Stomach (tissue), 9 donors: ENCODE measurements around the gene CAMSAP2. TPM values are rescaled to one million over a fixed set of nuclear protein-coding genes. Genes with fewer than 3 reads are reported as not detected.
A peak's percentile ranks its signal among the peaks of the same experiment; 100 is the strongest.

Experiments used
- DNase-seq, 2 donors: peaks; one replicate each; pipeline versions ENCODE4 v3.0.0 to v3.0.0-alpha.2; 2013 to 2019
- H3K27ac ChIP-seq, 5 donors: fragments of 200-600 bp in 4 of 5; sonication (generic) in 4 of 5; one replicate each; pipeline ENCODE4 v1.5.1; 2013 to 2019; ENCODE audit warnings: mild to moderate bottlenecking in 1 of 5, moderate library complexity in 1 of 5
- H3K27me3 ChIP-seq, 3 donors: fragments of 200-600 bp; sonication (generic); one replicate each; pipeline ENCODE4 v1.5.1; 2017 to 2019; ENCODE audit warnings: mixed run types in 1 of 3
- H3K36me3 ChIP-seq, 4 donors: fragments of 200-600 bp; sonication (generic); 1 replicate in 3 of 4; 2 replicates in 1 of 4; pipeline ENCODE4 v1.5.1; 2016 to 2019
- H3K4me1 ChIP-seq, 4 donors: fragments of 200-600 bp; sonication (generic); one replicate each; pipeline ENCODE4 v1.5.1; 2016 to 2019
- H3K4me3 ChIP-seq, 4 donors: fragments of 200-600 bp; sonication (generic) in 3 of 4; one replicate each; pipeline ENCODE4 v1.5.1; 2016 to 2019; ENCODE audit warnings: mild to moderate bottlenecking in 1 of 4
- H3K9me3 ChIP-seq, 4 donors: fragments of 200-600 bp; sonication (generic); one replicate each; pipeline ENCODE4 v1.5.1; 2016 to 2019
- CTCF ChIP-seq, 7 experiments: fragments of 450-650 bp in 4 of 7; fragments of 200-600 bp in 3 of 7; sonication (generic) in 3 of 7; IDR thresholded peaks; one replicate each; pipeline ENCODE4 v1.5.1; 2016 to 2019; ENCODE audit warnings: antibody characterized with exemption in 7 of 7, control low read depth in 2 of 7, mild to moderate bottlenecking in 1 of 7
- EP300 ChIP-seq: sonication (generic); formaldehyde crosslinking; IDR thresholded peaks from one replicate; pipeline ENCODE4 v1.6.1; 2017; ENCODE audit warnings: antibody characterized with exemption
- POLR2A ChIP-seq, 4 donors: fragments of 450-650 bp; IDR thresholded peaks; one replicate each; pipeline ENCODE4 v1.6.1; 2016; ENCODE audit warnings: antibody characterized with exemption in 4 of 4, control low read depth in 2 of 4, mild to moderate bottlenecking in 1 of 4, moderate library complexity in 1 of 4
- POLR2AphosphoS5 ChIP-seq, 3 donors: sonication (generic); formaldehyde crosslinking; IDR thresholded peaks; one replicate each; pipeline ENCODE4 v1.6.1; 2016; ENCODE audit warnings: antibody characterized with exemption in 3 of 3
- WGBS, 5 donors: extraction: QIAGEN DNeasy Blood & Tissue Kit in 3 of 5; methylation state at CpG; one replicate each; pipeline versions ENCODE4 v1.1.5 to v1.1.7; 2013 to 2018; 5-methylcytosine and 5-hydroxymethylcytosine counted together
- intact Hi-C: fragments of 100-400 bp; cut with DNase I; formaldehyde crosslinking; loops from one replicate; pipeline ENCODE4 v1.15.1; 2023; ENCODE audit warnings: low total_unique reads
- polyA plus RNA-seq, 3 donors: library from polyadenylated mRNA; stranded (reverse); fragments of 200-250 nt; gene quantifications; one replicate each; pipeline ENCODE4 v1.2.3, GENCODE V29; 2013
- total RNA-seq, 5 donors: library from RNA; depleted of rRNA; stranded (reverse); fragments of >200 nt; gene quantifications; one replicate each; pipeline versions ENCODE4 v1.1.0 to v1.2.3, GENCODE V29; 2014 to 2016
- donor health status: healthy with polysubstance abuse.
- donor health status: Bipolar disorder and iron deficiency.
- donor health status: healthy.

Gene CAMSAP2
- total and polyA plus RNA-seq, 8 donors = 4.5 to 35.4 (median 7.5) TPM

DNA sequence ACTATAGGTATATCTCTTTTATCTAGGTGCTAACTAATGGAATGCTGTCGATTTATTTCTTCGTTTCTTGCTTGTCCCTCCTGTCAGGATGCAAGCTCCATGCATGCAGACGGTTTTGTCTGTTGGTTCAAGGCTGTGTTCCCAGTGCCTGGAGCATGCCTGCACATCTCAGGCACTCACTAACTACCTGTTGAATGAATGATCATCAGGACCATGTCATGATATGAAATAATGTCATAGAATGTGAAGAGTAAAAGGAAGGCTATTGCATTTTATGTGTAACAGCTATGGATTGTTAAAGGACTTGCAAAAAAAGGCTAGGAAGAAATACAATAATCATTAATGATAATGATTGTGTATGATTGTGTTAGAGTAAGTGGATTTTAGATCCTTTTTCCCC lies 138.3 kb downstream of the CAMSAP2 start:
- DNase-seq = no peak
- intact Hi-C loops = no loop called here
- H3K27me3 ChIP-seq = peaks cover 10 to 62% (median 24%) of the 10 kb centered on the region in 3 donors

GRCh38 chr1:200877839-200878551 lies 139.3 kb downstream of the CAMSAP2 start:
- WGBS, 5 donors = 65 to 76% (median 73%) methylated on average over 6 of the region's 6 CpGs
- Histone ChIP-seq H3K36me3 (no peaks in the 10 kb centered on the region), H3K27ac (no peak overlapping the region), H3K4me1 (peaks cover 9 to 12% (median 10%) of the 10 kb centered on the region in 4 donors), H3K27me3 (peaks cover 8 to 53% (median 14%) of the 10 kb centered on the region in 3 donors), H3K4me3 (no peak overlapping the region), H3K9me3 (no peaks in the 10 kb centered on the region)
- TF ChIP-seq POLR2A (IDR thresholded peaks at IDR 0.05) (no peak), EP300 (no peak), CTCF (IDR thresholded peaks at IDR 0.05) (no peak), POLR2AphosphoS5 (IDR thresholded peaks at IDR 0.05) (no peak)
- intact Hi-C loops = no loop called here
- no peak for DNase-seq

More for the DNA sequence above, 138.3 kb downstream of the CAMSAP2 start:
- no peak for TF ChIP-seq POLR2A (IDR thresholded peaks at IDR 0.05)
- TF ChIP-seq EP300 = no peak
- no peak for TF ChIP-seq POLR2AphosphoS5 (IDR thresholded peaks at IDR 0.05)
- TF ChIP-seq CTCF (IDR thresholded peaks at IDR 0.05) = no peak
- H3K4me1 ChIP-seq = peaks cover 12 to 16% (median 15%) of the 10 kb centered on the region in 4 donors
- 77 to 84% (median 81%) methylated on average over 3 of the region's 3 CpGs for WGBS, 5 donors
- no peaks in the 10 kb centered on the region for H3K36me3 ChIP-seq
- H3K9me3 ChIP-seq = no peaks in the 10 kb centered on the region
- H3K4me3 ChIP-seq = no peak overlapping the region
- no peak overlapping the region for H3K27ac ChIP-seq

DNA sequence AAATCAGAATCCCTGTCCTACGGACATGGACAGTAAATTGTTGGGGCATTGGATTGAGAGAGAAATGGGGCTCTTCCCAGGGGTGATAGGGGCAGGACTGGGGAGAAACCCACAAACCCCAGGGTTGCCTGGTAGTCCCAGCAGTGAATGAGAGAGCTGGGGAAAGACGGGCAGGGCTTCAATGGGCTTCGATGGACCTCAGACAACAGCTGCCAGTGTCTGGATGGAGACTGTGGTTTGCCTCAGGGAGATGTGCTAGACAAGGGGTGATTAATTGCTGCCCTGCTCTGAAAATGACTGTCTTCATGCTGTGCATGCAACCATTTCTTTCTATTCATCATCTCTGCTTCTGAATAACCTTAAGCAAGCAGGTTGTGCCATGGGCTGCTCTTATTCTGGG lies 141.5 kb downstream of the CAMSAP2 start:
- H3K27ac ChIP-seq = no peak overlapping the region
- TF ChIP-seq EP300 (no peak), POLR2AphosphoS5 (IDR thresholded peaks at IDR 0.05) (no peak), POLR2A (IDR thresholded peaks at IDR 0.05) (no peak), CTCF (IDR thresholded peaks at IDR 0.05) (no peak)
- peaks cover 0 to 30% (median 0%) of the 10 kb centered on the region in 3 donors for H3K27me3 ChIP-seq
- no peak for DNase-seq
- H3K36me3 ChIP-seq = no peaks in the 10 kb centered on the region
- intact Hi-C loops = no loop called here
- WGBS, 5 donors = 52 to 66% (median 60%) methylated on average over 3 of the region's 3 CpGs
- no peaks in the 10 kb centered on the region for H3K4me1 ChIP-seq
- no peak overlapping the region for H3K4me3 ChIP-seq
- H3K9me3 ChIP-seq = no peaks in the 10 kb centered on the region

- peak in 1 of 2 donors; percentile 10 for DNase-seq
- Histone ChIP-seq H3K27ac (no peak overlapping the region), H3K9me3 (no peaks in the 10 kb centered on the region), H3K36me3 (no peaks in the 10 kb centered on the region), H3K27me3 (peaks cover 0 to 12% (median 0%) of the 10 kb centered on the region in 3 donors), H3K4me3 (no peak overlapping the region), H3K4me1 (no peaks in the 10 kb centered on the region)
- WGBS, 5 donors = 74 to 88% (median 85%) methylated on average over 3 of the region's 3 CpGs
- intact Hi-C loops = no loop called here
- no peak for TF ChIP-seq CTCF (IDR thresholded peaks at IDR 0.05)
- no peak for TF ChIP-seq POLR2A (IDR thresholded peaks at IDR 0.05)
- TF ChIP-seq EP300 = no peak
- TF ChIP-seq POLR2AphosphoS5 (IDR thresholded peaks at IDR 0.05) = no peak
Observed at GRCh38 chr1:200883118-200883517, 144.4 kb downstream of the CAMSAP2 start.
